Natural killer cell (primary cell): Measurements from ENCODE around the gene PRR12. TPM values are rescaled to one million over a fixed set of nuclear protein-coding genes. Genes with fewer than 3 reads are reported as not detected.

Experiments
- ATAC-seq, 3 donors: fragments of 150-1000 bp in 2 of 3; fragments of 200-7000 bp in 1 of 3; cut with Tn5 transposase; 1 replicate in 1 of 3; 2 replicates in 2 of 3; pipeline ENCODE4 v1.10.0; 2021; ENCODE audit warnings: mild to moderate bottlenecking in 2 of 3, moderate library complexity in 2 of 3
- DNase-seq, 2 donors: peaks; one replicate each; pipeline versions ENCODE4 v3.0.0 to v3.0.0-alpha.2; 2013 to 2021; ENCODE audit warnings: mixed read lengths in 1 of 2
- H3K27ac ChIP-seq: one replicate; pipeline ENCODE4 v1.5.1; 2013; ENCODE audit warnings: mild to moderate bottlenecking, low read length
- H3K27me3 ChIP-seq: one replicate; pipeline ENCODE4 v1.6.1; 2013; ENCODE audit warnings: low read length; ENCODE audit not compliant: control insufficient read depth, insufficient read depth
- H3K36me3 ChIP-seq: one replicate; pipeline ENCODE4 v1.6.1; 2013; ENCODE audit warnings: low read length; ENCODE audit not compliant: control insufficient read depth, insufficient read depth
- H3K4me1 ChIP-seq: one replicate; pipeline ENCODE4 v1.6.1; 2013; ENCODE audit warnings: low read length; ENCODE audit not compliant: control insufficient read depth, insufficient read depth
- H3K4me3 ChIP-seq: one replicate; pipeline ENCODE4 v1.5.1; 2013; ENCODE audit warnings: low read length
- H3K9me3 ChIP-seq: one replicate; pipeline ENCODE4 v1.6.1; 2013; ENCODE audit warnings: low read length; ENCODE audit not compliant: control insufficient read depth, insufficient read depth
- H3K27ac Mint-ChIP-seq, 2 donors: one replicate each; pipeline ENCODE4 v1.8.0; 2022; ENCODE audit warnings: mild to moderate bottlenecking in 2 of 2, mixed read lengths in 2 of 2, moderate library complexity in 1 of 2
- H3K27me3 Mint-ChIP-seq, 2 donors: one replicate each; pipeline ENCODE4 v1.8.0; 2022; ENCODE audit warnings: low read depth in 2 of 2, mixed read lengths in 2 of 2
- H3K36me3 Mint-ChIP-seq: one replicate; pipeline ENCODE4 v1.8.0; 2022; ENCODE audit warnings: mixed read lengths
- H3K4me1 Mint-ChIP-seq, 2 donors: one replicate each; pipeline ENCODE4 v1.8.0; 2022; ENCODE audit warnings: mixed read lengths in 2 of 2
- H3K4me3 Mint-ChIP-seq: one replicate; pipeline ENCODE4 v1.8.0; 2022; ENCODE audit warnings: mild to moderate bottlenecking, moderate library complexity, mixed read lengths
- H3K9me3 Mint-ChIP-seq, 2 donors: one replicate each; pipeline ENCODE4 v1.8.0; 2022; ENCODE audit warnings: mixed read lengths in 2 of 2
- CTCF ChIP-seq: fragments of 200-600 bp; IDR thresholded peaks from one replicate; pipeline ENCODE4 v1.8.0; 2022; ENCODE audit warnings: antibody characterized with exemption
- WGBS: methylation state at CpG from one replicate; pipeline ENCODE4 v1.1.7; 2013; ENCODE audit warnings: missing lambda C conversion rate; ENCODE audit not compliant: insufficient coverage; 5-methylcytosine and 5-hydroxymethylcytosine counted together
- intact Hi-C: fragments of 100-400 bp; cut with micrococcal nuclease; formaldehyde crosslinking; loops from one replicate; pipeline ENCODE4 v1.14.2; 2022
- total RNA-seq, 4 donors: library from RNA; stranded (reverse); fragments of 120-200 nt in 1 of 4; gene quantifications; one replicate each; pipeline versions ENCODE4 v1.2.3 to v1.2.4, GENCODE V29; 2013 to 2022

Gene PRR12
- total RNA-seq, 3 donors from 2014 or later (not counting 1 experiment from before 2014, with no cell fraction given): 51.1 to 62.1 (median 56.0) TPM

GRCh38 chr19:49594993-49595818 is 4.2 kb downstream of the PRR12 start:
- intact Hi-C loops: no loop called here
- H3K36me3 Mint-ChIP-seq: no peaks in the 10 kb centered on the region
- H3K4me3 Mint-ChIP-seq: peak overlapping the region; percentile 17

GRCh38 chr19:49595819-49596404 is 4.9 kb downstream of the PRR12 start:
- Histone ChIP-seq H3K9me3 (no peaks in the 10 kb centered on the region), H3K27me3 (no peaks in the 10 kb centered on the region), H3K36me3 (peaks cover 41% of the 10 kb centered on the region), H3K27ac (no peak overlapping the region), H3K4me3 (no peak overlapping the region), H3K4me1 (peaks cover 21% of the 10 kb centered on the region)
- Mint-ChIP-seq H3K27ac (no peak overlapping the region), H3K9me3 (no peaks in the 10 kb centered on the region), H3K4me1 (peaks cover 32 to 37% of the 10 kb centered on the region in 2 donors), H3K36me3 (no peaks in the 10 kb centered on the region), H3K4me3 (no peak overlapping the region), H3K27me3 (no peaks in the 10 kb centered on the region)
- no peak for TF ChIP-seq CTCF
- DNase-seq: no peak
- ATAC-seq: no peak
- WGBS: 96% methylated on average over 32 of the region's 32 CpGs
- intact Hi-C loops: no loop called here

More at GRCh38 chr19:49594993-49595818, 4.2 kb downstream of the PRR12 start:
- ATAC-seq: no peak
- H3K27me3 Mint-ChIP-seq: no peaks in the 10 kb centered on the region
- no peaks in the 10 kb centered on the region for H3K9me3 Mint-ChIP-seq
- Histone ChIP-seq H3K9me3 (no peaks in the 10 kb centered on the region), H3K27ac (no peak overlapping the region), H3K27me3 (no peaks in the 10 kb centered on the region), H3K4me1 (peaks cover 27% of the 10 kb centered on the region), H3K4me3 (no peak overlapping the region), H3K36me3 (peaks cover 40% of the 10 kb centered on the region)
- H3K27ac Mint-ChIP-seq: peak overlapping the region in 1 of 2 donors; percentile 89
- no peak for TF ChIP-seq CTCF
- H3K4me1 Mint-ChIP-seq: peaks cover 33 to 35% of the 10 kb centered on the region in 2 donors
- 95% methylated on average over 34 of the region's 35 CpGs for WGBS
- no peak for DNase-seq

GRCh38 chr19:49596407-49596806 is 5.4 kb downstream of the PRR12 start:
- no peaks in the 10 kb centered on the region for H3K36me3 Mint-ChIP-seq
- no peak for TF ChIP-seq CTCF
- ATAC-seq (no peak), DNase-seq (no peak)
- no peaks in the 10 kb centered on the region for H3K9me3 ChIP-seq
- H3K4me1 Mint-ChIP-seq: peaks cover 32 to 41% of the 10 kb centered on the region in 2 donors
- H3K36me3 ChIP-seq: peaks cover 42% of the 10 kb centered on the region
- H3K27ac ChIP-seq: no peak overlapping the region
- intact Hi-C loops: no loop called here
- WGBS: 93% methylated on average over 15 of the region's 15 CpGs
- no peak overlapping the region for H3K4me3 ChIP-seq
- H3K27me3 ChIP-seq: no peaks in the 10 kb centered on the region
- H3K27ac Mint-ChIP-seq: no peak overlapping the region
- no peaks in the 10 kb centered on the region for H3K9me3 Mint-ChIP-seq
- H3K4me1 ChIP-seq: peaks cover 21% of the 10 kb centered on the region
- H3K27me3 Mint-ChIP-seq: no peaks in the 10 kb centered on the region
- no peak overlapping the region for H3K4me3 Mint-ChIP-seq
